Loucy (cell line): ENCODE data around the gene SLITRK2.

Experiments
- CTCF ChIP-seq: fragments of 200-600 bp; sonication (generic); conservative IDR thresholded peaks from 2 replicates; pipeline ENCODE4 v1.5.1; 2014; ENCODE audit warnings: mild to moderate bottlenecking, antibody characterized with exemption, low read length
- EZH2phosphoT487 ChIP-seq: fragments of 200-600 bp; IDR thresholded peaks from 2 replicates; pipeline ENCODE4 v1.6.1; 2018; ENCODE audit warnings: antibody characterized with exemption, mild to moderate bottlenecking, moderate library complexity, borderline replicate concordance

- TF ChIP-seq CTCF (no peak), EZH2phosphoT487 (no peak)
Measured at GRCh38 chrX:145792281-145792680, 25.3 kb upstream of the SLITRK2 start.
